Suprapubic skin (tissue), 4 donors: ENCODE measurements around the gene RASD1. TPM values are rescaled to one million over a fixed set of nuclear protein-coding genes. Genes with fewer than 3 reads are reported as not detected.

ENCODE experiments used
- DNase-seq, 2 donors: peaks; one replicate each; pipeline ENCODE4 v3.0.0-alpha.2; 2019; ENCODE audit warnings: low spot score in 2 of 2
- H3K27ac ChIP-seq: fragments of 200-600 bp; sonication (generic); one replicate; pipeline ENCODE4 v1.5.1; 2019
- H3K27me3 ChIP-seq: fragments of 200-600 bp; sonication (generic); one replicate; pipeline ENCODE4 v1.5.1; 2019
- H3K36me3 ChIP-seq: fragments of 200-600 bp; sonication (generic); one replicate; pipeline ENCODE4 v1.5.1; 2019
- H3K4me1 ChIP-seq: fragments of 200-600 bp; sonication (generic); one replicate; pipeline ENCODE4 v1.5.1; 2019
- H3K4me3 ChIP-seq: fragments of 200-600 bp; sonication (generic); one replicate; pipeline ENCODE4 v1.5.1; 2019; ENCODE audit warnings: mild to moderate bottlenecking
- H3K9me3 ChIP-seq: fragments of 200-600 bp; sonication (generic); one replicate; pipeline ENCODE4 v1.5.1; 2019
- EP300 ChIP-seq: sonication (generic); formaldehyde crosslinking; IDR thresholded peaks from one replicate; pipeline ENCODE4 v1.6.1; 2017; ENCODE audit warnings: antibody characterized with exemption
- POLR2A ChIP-seq, 2 donors: fragments of 450-650 bp; IDR thresholded peaks; one replicate each; pipeline ENCODE4 v1.6.1; 2017; ENCODE audit warnings: antibody characterized with exemption in 2 of 2, mild to moderate bottlenecking in 2 of 2, moderate library complexity in 2 of 2
- POLR2AphosphoS5 ChIP-seq, 3 donors: sonication (generic); formaldehyde crosslinking; IDR thresholded peaks; one replicate each; pipeline ENCODE4 v1.6.1; 2017; ENCODE audit warnings: antibody characterized with exemption in 3 of 3
- whole genome bisulfite sequencing: methylation state at CpG from one replicate; pipeline ENCODE4 v1.1.5; 2018; 5-methylcytosine and 5-hydroxymethylcytosine counted together
- total RNA-seq, 4 donors: library from RNA; depleted of rRNA; stranded (reverse); fragments of >200 nt; gene quantifications; one replicate each; pipeline ENCODE4 v1.1.0, GENCODE V29; 2016
- TF ChIP-seq, protein P1 (sequence below), 2 donors: fragments of 200-600 bp in 1 of 2; fragments of 450-650 bp in 1 of 2; sonication (generic) in 1 of 2; IDR thresholded peaks; one replicate each; pipeline ENCODE4 v1.5.1; 2016 to 2019; ENCODE audit warnings: antibody characterized with exemption in 2 of 2, mild to moderate bottlenecking in 1 of 2, moderate library complexity in 1 of 2

Gene RASD1
- total RNA-seq, 4 donors from 2014 or later, result 11.7 to 31.1 (median 21.5) TPM

DNA sequence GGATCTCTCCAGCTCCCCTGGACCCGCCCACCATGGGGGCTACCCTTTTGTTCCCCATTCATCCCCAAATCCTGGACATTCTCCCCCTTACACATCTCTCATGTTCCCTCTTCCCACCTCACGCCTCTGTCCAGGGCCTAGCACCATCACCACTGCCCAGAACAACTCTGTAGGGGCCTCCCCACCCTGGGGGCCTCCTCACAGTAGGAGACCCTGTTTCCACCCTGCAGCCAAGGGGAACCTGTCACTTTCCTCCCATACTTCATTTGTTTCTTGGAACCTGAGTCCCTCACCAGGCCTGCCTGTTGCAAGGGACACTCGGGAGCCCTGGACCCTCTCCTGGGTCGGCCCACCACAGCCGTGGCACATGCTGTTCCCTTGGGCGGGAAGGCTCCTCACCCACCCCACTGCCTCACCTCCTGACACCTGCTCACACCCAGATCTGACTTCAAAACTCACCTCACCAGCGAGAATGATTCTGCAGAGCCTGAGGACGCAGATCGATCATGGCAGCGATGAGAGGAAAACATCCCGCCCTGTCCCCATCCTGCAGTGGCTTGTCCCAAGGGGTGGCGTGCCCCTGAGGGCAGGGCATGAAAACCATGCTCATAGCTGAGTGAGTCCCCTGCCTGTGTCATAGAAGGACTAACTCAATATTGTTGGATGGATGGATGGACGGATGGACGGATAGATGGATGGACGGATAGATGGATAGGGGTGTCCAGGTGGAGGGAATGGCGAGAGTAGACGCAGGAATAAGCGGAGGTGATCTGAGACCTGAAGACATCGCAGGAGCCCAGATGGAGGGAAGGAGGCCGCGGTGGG is 6.8 kb upstream of the RASD1 start:
- H3K4me1 ChIP-seq, result peaks cover 12% of the 10 kb centered on the region
- no peaks in the 10 kb centered on the region for H3K36me3 ChIP-seq
- DNase-seq, result no peak
- no peak overlapping the region for H3K4me3 ChIP-seq
- H3K27me3 ChIP-seq, result no peaks in the 10 kb centered on the region
- 74% methylated on average over 21 of the region's 21 CpGs for WGBS
- TF ChIP-seq POLR2AphosphoS5 (IDR thresholded peaks at IDR 0.05) (no peak), EP300 (no peak), POLR2A (IDR thresholded peaks at IDR 0.05) (no peak)
- TF ChIP-seq, protein P1, sequence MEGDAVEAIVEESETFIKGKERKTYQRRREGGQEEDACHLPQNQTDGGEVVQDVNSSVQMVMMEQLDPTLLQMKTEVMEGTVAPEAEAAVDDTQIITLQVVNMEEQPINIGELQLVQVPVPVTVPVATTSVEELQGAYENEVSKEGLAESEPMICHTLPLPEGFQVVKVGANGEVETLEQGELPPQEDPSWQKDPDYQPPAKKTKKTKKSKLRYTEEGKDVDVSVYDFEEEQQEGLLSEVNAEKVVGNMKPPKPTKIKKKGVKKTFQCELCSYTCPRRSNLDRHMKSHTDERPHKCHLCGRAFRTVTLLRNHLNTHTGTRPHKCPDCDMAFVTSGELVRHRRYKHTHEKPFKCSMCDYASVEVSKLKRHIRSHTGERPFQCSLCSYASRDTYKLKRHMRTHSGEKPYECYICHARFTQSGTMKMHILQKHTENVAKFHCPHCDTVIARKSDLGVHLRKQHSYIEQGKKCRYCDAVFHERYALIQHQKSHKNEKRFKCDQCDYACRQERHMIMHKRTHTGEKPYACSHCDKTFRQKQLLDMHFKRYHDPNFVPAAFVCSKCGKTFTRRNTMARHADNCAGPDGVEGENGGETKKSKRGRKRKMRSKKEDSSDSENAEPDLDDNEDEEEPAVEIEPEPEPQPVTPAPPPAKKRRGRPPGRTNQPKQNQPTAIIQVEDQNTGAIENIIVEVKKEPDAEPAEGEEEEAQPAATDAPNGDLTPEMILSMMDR (IDR thresholded peaks at IDR 0.05), result no peak
- no peaks in the 10 kb centered on the region for H3K9me3 ChIP-seq
- H3K27ac ChIP-seq, result no peak overlapping the region

DNA sequence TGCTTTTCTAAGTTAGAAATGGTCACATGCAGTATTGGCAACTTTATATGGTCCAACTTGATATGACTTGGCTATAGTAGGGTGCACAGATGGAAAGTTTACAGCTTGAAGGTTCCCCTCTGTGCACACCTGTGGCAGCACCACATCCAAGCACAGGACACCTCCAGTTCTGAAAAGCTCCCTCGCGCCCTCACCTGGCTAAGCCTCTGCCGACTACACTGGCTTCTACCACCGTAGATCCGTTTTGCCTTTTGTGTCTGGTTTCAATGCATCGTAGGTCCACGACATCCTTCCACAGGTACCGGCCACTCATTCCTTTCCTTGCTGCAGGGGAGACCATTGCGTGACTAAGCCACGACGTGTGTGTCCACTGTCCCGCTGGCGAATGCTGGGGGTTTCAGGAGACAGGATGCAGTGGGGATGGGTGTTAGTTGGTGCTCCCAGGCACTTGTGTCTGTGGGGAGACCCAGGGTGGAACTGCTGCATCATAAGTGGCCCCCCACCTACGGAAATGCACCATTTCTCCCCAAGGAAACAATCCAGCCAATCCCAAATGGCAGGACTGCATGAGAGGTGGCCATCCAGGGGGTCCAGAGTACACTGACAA is 4.9 kb upstream of the RASD1 start:
- peaks cover 9% of the 10 kb centered on the region for H3K4me1 ChIP-seq
- no peaks in the 10 kb centered on the region for H3K9me3 ChIP-seq
- no peaks in the 10 kb centered on the region for H3K27me3 ChIP-seq
- TF ChIP-seq POLR2AphosphoS5 (IDR thresholded peaks at IDR 0.05) (no peak), POLR2A (IDR thresholded peaks at IDR 0.05) (no peak), EP300 (no peak)
- TF ChIP-seq, protein P1 (IDR thresholded peaks at IDR 0.05), result no peak
- WGBS, result 54% methylated on average over 12 of the region's 14 CpGs
- no peak overlapping the region for H3K27ac ChIP-seq
- H3K4me3 ChIP-seq, result no peak overlapping the region
- no peaks in the 10 kb centered on the region for H3K36me3 ChIP-seq
- no peak for DNase-seq

DNA sequence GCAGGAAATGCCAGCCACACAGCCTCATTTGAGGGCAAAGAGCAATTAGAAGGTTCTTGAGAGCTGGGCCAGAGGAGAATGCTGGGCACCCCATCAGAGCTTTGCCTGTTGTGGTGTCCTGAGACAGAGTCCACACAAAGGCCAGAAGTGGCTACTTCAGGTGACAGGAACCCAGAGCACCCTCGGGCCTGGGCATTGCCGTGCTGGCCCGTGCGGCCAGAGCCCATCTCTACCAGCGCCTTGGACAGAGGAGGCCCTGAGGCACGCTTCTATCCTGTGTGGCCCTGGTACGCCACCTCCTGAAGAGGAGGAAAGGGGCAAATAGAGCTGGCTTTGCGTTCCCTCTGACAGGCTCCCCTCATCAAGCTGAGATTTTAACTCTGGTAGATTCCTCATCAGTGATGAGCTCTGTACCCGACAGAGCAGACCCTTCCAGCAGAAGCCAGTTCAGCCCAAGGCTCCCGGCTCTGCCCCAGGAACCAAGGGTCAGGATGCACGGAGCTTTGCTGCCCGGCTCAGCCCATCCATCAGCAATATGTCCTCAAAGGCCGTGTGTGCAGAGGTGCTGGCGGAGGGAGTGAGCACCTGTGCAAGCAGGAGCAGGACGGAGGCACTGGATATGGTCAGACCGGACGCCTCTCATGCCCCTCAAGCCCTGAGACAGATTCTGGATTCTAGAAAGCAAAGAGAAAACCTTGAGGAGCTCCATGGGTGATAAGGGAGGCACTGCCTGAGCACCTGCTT is 3.4 kb upstream of the RASD1 start:
- DNase-seq, result no peak

DNA sequence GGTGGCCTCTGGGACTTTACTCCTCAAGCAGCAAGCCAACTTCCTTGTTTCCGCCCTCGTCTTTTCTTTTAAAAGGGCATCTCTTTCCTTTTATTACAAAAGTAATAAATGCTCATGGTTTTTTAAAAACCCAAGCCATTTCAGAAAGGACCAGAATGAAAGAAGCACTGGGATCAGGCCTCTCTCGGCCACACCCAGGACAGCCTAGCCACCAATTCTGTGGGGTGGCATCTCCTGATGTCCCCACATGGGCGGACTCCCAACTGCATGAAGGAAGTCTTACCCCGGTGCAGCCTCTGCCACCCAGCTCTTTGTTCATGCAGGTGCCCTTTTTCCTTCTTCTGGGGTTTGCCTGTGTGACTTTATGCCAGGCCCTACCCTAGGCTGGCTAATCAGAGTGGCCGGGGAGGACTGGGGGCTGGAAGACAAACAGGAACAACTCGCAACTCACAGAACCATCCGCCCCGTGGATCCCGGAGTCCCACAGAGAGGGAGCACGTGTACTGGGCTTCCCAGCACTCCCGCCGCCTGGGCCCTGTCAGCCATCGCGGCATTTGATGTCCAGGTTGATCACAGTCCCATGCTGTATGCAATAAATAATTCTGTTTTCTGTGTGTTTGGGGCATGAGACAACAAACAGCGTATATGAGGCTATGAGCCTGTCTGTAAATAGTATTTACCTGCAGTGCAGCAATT is 2.6 kb upstream of the RASD1 start:
- no peaks in the 10 kb centered on the region for H3K36me3 ChIP-seq
- H3K27ac ChIP-seq, result no peak overlapping the region
- 93% methylated on average over 13 of the region's 16 CpGs for WGBS
- H3K9me3 ChIP-seq, result no peaks in the 10 kb centered on the region
- H3K4me3 ChIP-seq, result no peak overlapping the region
- peaks cover 29% of the 10 kb centered on the region for H3K4me1 ChIP-seq
- no peak for DNase-seq
- no peaks in the 10 kb centered on the region for H3K27me3 ChIP-seq
- TF ChIP-seq POLR2AphosphoS5 (IDR thresholded peaks at IDR 0.05) (no peak), EP300 (no peak), POLR2A (IDR thresholded peaks at IDR 0.05) (no peak)
- TF ChIP-seq, protein P1 (IDR thresholded peaks at IDR 0.05), result no peak

More for the DNA sequence above, 3.4 kb upstream of the RASD1 start:
- Histone ChIP-seq H3K27me3 (no peaks in the 10 kb centered on the region), H3K36me3 (no peaks in the 10 kb centered on the region), H3K9me3 (no peaks in the 10 kb centered on the region), H3K27ac (no peak overlapping the region), H3K4me1 (peaks cover 24% of the 10 kb centered on the region), H3K4me3 (no peak overlapping the region)
- WGBS, result 84% methylated on average over 13 of the region's 17 CpGs
- no peak for TF ChIP-seq EP300
- TF ChIP-seq, protein P1 (IDR thresholded peaks at IDR 0.05), result no peak
- no peak for TF ChIP-seq POLR2AphosphoS5 (IDR thresholded peaks at IDR 0.05)
